Adrenal gland (tissue), 5 donors: ENCODE measurements around the gene RASAL1.

Experiments
- CTCF ChIP-seq, 6 experiments: fragments of 450-650 bp in 4 of 6; fragments of 200-600 bp in 2 of 6; sonication (generic) in 1 of 6; IDR thresholded peaks; 1 replicate in 5 of 6; 2 replicates in 1 of 6; pipeline versions ENCODE4 v1.5.1 to v1.8.0; 2016 to 2021; ENCODE audit warnings: antibody characterized with exemption in 6 of 6, mild to moderate bottlenecking in 2 of 6, moderate library complexity in 1 of 6
- POLR2A ChIP-seq, 2 donors: fragments of 450-650 bp; IDR thresholded peaks; one replicate each; pipeline ENCODE4 v1.6.1; 2017; ENCODE audit warnings: antibody characterized with exemption in 2 of 2, mild to moderate bottlenecking in 2 of 2, moderate library complexity in 1 of 2
- donor health status: DM: no; HTN: no; CAD: no.

DNA sequence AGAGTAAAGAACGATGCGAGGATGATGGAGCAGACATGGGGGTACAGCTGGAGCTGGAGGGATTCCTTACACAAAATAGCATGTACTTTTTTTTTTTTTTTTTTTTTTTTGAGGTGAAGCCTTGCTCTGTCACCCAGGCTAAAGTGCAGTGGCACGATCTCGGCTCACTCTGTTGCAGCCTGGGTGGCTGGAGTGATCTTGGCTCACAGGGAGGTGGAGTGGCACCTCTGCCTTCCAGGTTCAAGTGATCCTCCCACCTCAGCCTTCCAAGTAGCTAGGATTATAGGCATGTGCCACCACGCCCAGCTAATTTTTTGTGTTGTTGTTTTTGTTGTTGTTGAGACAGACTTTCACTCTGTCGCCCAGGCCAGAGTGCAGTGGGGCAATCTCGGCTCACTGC, 5.1 kb upstream of the RASAL1 start:
- TF ChIP-seq POLR2A (IDR thresholded peaks at IDR 0.05) (no peak), CTCF (IDR thresholded peaks at IDR 0.05) (no peak)
